GM12892 (cell line): ENCODE results near the gene NEBL.

Source experiments
- DNase-seq: peaks from one replicate; pipeline ENCODE4 v3.0.0; 2011; ENCODE audit not compliant: insufficient read length
- FAIRE-seq: peaks from 2 replicates; lab custom pipeline; 2011; peaks lifted over from hg19 to GRCh38; lab: Jason Lieb, UNC
- POLR2A ChIP-seq: IDR thresholded peaks from 2 replicates; pipeline ENCODE4 v1.6.1; 2011; ENCODE audit warnings: low read depth, low read length, control low read depth
- POLR2AphosphoS5 ChIP-seq: IDR thresholded peaks from 2 replicates; pipeline ENCODE4 v1.6.1; 2011; ENCODE audit warnings: low read depth, low read length, control low read depth
- TAF1 ChIP-seq: IDR thresholded peaks from 2 replicates; pipeline ENCODE4 v1.6.1; 2011; ENCODE audit warnings: low read depth, mild to moderate bottlenecking, control low read depth, low read length, borderline replicate concordance

The NEBL gene

DNA sequence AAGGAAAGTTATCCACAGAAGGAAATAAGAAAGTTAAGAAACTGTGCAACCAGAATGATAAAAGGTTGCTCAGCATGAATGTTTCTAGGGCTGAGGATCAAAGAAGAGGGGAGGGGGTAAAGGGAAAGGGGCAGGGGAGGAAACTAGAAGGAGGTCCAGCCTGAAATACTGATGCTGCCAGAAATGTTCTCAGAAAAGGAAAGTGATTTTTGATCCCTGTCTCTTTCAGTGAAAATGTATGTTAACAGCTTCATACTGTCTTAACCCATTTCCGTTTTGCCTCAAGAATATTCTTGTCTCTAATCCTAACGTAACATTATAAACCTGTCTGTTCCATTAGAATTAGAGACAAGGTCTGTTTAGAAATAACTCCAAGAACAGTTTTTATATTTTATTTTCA lies 49.6 kb downstream of the NEBL start:
- DNase-seq (no peak), FAIRE-seq (no peak)
- TF ChIP-seq TAF1 (no peak), POLR2AphosphoS5 (no peak), POLR2A (no peak)

DNA sequence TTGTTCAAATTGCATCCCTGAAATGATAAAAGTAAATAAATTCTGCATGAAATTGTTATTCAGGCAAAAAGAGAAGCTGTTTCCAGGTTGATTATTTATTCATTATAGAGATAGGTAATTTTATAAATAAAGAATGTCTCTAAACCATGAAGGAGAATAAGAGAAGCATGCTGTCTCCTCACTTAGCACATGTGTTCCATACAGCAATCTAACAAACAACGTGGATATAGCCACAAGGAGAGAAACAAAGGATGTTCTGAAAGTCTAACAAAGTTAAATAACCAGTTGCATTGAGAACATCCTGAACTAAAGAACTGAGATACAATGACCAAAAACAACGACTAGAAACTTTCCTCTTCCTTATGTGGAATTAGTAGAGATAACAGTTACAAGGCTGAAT lies 50.8 kb downstream of the NEBL start:
- no peak for TF ChIP-seq POLR2A
- TF ChIP-seq TAF1, result no peak
- no peak for DNase-seq
- FAIRE-seq, result no peak

GRCh38 chr10:20841419-20841818 lies 55.7 kb downstream of the NEBL start:
- DNase-seq, result no peak
- no peak for FAIRE-seq

DNA sequence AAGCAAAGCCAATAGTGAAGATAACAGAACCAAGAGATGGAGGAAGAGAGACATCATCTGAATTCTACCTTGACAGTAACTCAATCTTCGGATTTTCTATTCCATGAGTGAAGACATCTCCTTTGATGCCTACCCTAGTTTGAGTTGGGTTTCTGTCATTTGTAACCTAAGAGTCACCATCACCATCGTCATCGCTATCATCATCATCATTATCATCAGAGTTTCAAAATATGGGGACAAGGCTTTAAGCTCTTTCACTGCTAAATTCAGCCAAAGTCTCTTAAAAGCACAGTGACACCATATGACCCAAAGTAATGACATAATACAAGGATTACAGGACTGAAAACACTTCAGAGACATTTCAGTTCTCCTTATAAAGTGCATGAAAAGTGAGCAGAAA lies 57.2 kb downstream of the NEBL start:
- FAIRE-seq (no peak), DNase-seq (no peak)
- TF ChIP-seq POLR2A, result no peak
- no peak for TF ChIP-seq TAF1
- no peak for TF ChIP-seq POLR2AphosphoS5

More at GRCh38 chr10:20841419-20841818, 55.7 kb downstream of the NEBL start:
- TF ChIP-seq TAF1 (no peak), POLR2AphosphoS5 (no peak), POLR2A (no peak)

DNA sequence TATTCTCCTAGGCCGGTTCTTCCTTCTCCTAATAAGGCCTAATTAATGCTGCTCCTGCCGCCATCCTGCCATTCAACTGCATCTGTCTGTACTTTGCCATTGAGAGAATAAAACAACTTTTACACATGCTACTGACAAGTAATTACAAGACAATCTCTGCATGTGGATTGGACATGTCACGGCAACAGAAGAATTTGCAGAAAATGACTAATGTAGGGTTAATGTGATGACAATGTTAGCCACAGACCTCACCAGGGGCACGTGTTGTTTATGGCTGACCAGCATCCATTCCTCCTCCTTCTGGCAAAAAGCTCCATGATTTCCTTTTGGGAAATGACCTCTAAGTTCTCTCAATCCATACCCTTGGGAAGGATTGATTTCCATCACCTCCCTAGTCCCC lies 58.0 kb downstream of the NEBL start:
- FAIRE-seq, result no peak
- TF ChIP-seq TAF1, result no peak
- TF ChIP-seq POLR2AphosphoS5, result no peak
- TF ChIP-seq POLR2A, result no peak
- no peak for DNase-seq

DNA sequence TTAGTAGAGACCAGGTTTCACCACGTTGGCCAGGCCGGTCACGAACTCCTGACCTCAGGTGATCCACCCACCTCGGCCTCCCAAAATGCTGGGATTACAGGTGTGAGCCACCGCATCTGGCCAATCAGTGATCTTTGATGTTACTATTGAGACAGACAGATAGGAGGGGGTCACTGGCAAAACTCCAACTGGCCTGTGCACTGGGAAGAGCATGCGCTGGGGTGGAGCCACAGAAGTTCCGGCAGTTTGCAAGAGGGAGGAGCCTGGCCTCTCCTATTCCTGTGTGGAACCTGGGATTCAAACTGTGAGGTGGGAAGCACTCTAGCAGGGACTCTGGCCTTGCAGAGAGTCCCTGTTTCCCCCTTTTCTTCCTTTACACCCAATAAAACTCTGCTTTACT lies 60.7 kb downstream of the NEBL start:
- TF ChIP-seq POLR2AphosphoS5, result no peak

GRCh38 chr10:20835335-20835734 lies 61.8 kb downstream of the NEBL start:
- TF ChIP-seq POLR2AphosphoS5 (no peak), TAF1 (no peak), POLR2A (no peak)
- DNase-seq, result no peak
- FAIRE-seq, result no peak

More for the DNA sequence above, 60.7 kb downstream of the NEBL start:
- DNase-seq (no peak), FAIRE-seq (no peak)

DNA sequence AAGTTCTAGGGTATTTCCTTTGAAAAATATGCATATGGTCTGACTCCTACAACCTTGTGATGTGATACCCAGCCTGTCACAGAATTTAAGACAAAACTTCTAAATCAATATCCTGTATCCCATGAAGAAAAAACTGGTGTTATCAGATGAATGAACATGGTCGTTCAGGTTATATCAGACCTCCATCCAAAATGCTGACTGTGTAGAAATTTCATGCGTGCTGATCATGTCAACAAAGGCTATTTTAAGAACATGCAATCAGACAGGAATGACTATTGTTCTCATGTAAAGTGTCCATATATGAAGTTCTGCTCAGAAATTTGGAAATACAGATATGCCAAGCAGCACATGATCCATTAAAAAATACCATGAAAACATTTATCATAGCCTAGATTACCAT lies 62.3 kb downstream of the NEBL start:
- no peak for DNase-seq
- TF ChIP-seq TAF1, result no peak
- no peak for FAIRE-seq

DNA sequence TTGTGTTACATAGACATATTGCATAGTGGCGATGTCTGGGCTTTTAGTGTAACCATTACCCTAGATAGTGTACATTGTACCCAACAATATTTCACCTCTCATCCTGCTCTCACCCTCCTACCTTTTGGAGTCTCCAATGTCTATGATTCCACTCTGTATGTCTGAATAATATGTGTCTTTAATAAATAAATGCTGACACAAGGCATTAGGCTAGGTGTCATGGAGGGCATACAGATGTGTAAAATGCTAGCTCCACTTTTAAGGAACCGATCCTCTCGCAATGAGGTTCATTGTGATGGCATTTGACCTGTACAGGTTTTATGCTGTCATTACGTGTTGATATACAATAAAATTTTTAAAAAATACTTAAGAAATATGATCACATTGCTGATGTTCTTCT lies 74.3 kb downstream of the NEBL start:
- FAIRE-seq (no peak), DNase-seq (no peak)
- TF ChIP-seq TAF1 (no peak), POLR2AphosphoS5 (no peak)

GRCh38 chr10:20817646-20818045 lies 79.5 kb downstream of the NEBL start:
- FAIRE-seq (no peak), DNase-seq (no peak)
- TF ChIP-seq POLR2AphosphoS5 (no peak), POLR2A (no peak), TAF1 (no peak)

GRCh38 chr10:20817116-20817515 lies 80.0 kb downstream of the NEBL start:
- no peak for DNase-seq
- TF ChIP-seq POLR2A (no peak), POLR2AphosphoS5 (no peak), TAF1 (no peak)
- FAIRE-seq, result no peak

GRCh38 chr10:20814116-20814515 lies 83.0 kb downstream of the NEBL start:
- no peak for DNase-seq
- no peak for FAIRE-seq
- TF ChIP-seq POLR2A (no peak), TAF1 (no peak), POLR2AphosphoS5 (no peak)

DNA sequence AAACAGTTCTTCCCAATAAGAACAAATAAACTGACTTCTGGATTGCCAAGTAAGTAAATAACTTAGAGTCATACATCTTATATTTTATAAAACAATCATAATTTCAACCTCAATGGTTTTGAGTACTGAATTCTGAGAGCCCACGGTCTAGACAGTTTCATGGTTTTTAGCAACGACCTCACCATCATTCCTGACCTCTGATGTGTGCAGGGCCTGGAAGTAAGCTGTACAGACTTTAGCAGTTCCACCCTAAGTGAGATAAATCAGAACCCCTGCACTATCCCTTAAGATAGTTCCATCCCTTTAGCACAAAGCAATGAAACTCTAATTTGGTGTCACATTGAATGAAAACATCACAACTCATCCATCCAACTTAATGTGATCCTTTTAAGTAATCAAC lies 86.0 kb downstream of the NEBL start:
- DNase-seq (no peak), FAIRE-seq (no peak)
- TF ChIP-seq TAF1 (no peak), POLR2AphosphoS5 (no peak), POLR2A (no peak)
